CD14-positive monocyte (primary cell): ENCODE measurements around the gene CEP131. TPM values are rescaled to one million over a fixed set of nuclear protein-coding genes. Genes with fewer than 3 reads are reported as not detected.

ENCODE experiments used
- DNase-seq, 3 donors: peaks; one replicate each; pipeline ENCODE4 v3.0.0-alpha.2; 2011 to 2022
- H2AFZ ChIP-seq: 2 replicates; pipeline ENCODE4 v1.6.0; 2012; ENCODE audit warnings: mild to moderate bottlenecking, low read depth, low read length, inconsistent platforms; ENCODE audit not compliant: insufficient read depth, poor library complexity, severe bottlenecking
- H3K27ac ChIP-seq, 2 donors: 1 replicate in 1 of 2; 2 replicates in 1 of 2; pipeline ENCODE4 v1.5.1; 2012 to 2013; ENCODE audit warnings: low read length in 2 of 2, control low read depth in 1 of 2, inconsistent platforms in 1 of 2, low read depth in 1 of 2, mild to moderate bottlenecking in 1 of 2
- H3K27me3 ChIP-seq, 2 donors: one replicate each; pipeline versions ENCODE4 v1.6.0 to v1.6.1; 2011 to 2013; ENCODE audit warnings: low read length in 2 of 2; ENCODE audit not compliant: control insufficient read depth in 2 of 2, insufficient read depth in 2 of 2
- H3K36me3 ChIP-seq, 2 donors: replicated peaks in 1 of 2; 1 replicate in 1 of 2; 2 replicates in 1 of 2; pipeline versions ENCODE4 v1.5.1 to v1.6.1; 2012 to 2013; ENCODE audit warnings: low read length in 2 of 2, control low read depth in 1 of 2, inconsistent platforms in 1 of 2, mild to moderate bottlenecking in 1 of 2; ENCODE audit not compliant: insufficient read depth in 2 of 2, control insufficient read depth in 1 of 2
- H3K4me1 ChIP-seq, 2 donors: 1 replicate in 1 of 2; 2 replicates in 1 of 2; pipeline versions ENCODE4 v1.5.1 to v1.6.1; 2012 to 2013; ENCODE audit warnings: low read length in 2 of 2, control low read depth in 1 of 2, inconsistent platforms in 1 of 2, mild to moderate bottlenecking in 1 of 2, moderate library complexity in 1 of 2; ENCODE audit not compliant: insufficient read depth in 2 of 2, control insufficient read depth in 1 of 2
- H3K4me2 ChIP-seq: replicated peaks from 2 replicates; pipeline ENCODE3; 2012; ENCODE audit warnings: low read length, moderate library complexity, mild to moderate bottlenecking; ENCODE audit not compliant: poor library complexity, severe bottlenecking; ENCODE audit errors: extremely low read depth
- H3K4me3 ChIP-seq, 3 experiments: fragments of 200-600 bp in 1 of 3; sonication (generic) in 1 of 3; replicated peaks in 1 of 3; 1 replicate in 2 of 3; 2 replicates in 1 of 3; pipeline ENCODE4 v1.5.1; 2011 to 2013; ENCODE audit warnings: low read length in 3 of 3, mild to moderate bottlenecking in 3 of 3, control low read depth in 2 of 3, low read depth in 2 of 3, inconsistent platforms in 1 of 3, moderate library complexity in 1 of 3
- H3K79me2 ChIP-seq: 2 replicates; pipeline ENCODE4 v1.6.0; 2012; ENCODE audit warnings: mild to moderate bottlenecking, control low read depth, inconsistent platforms, low read length, moderate library complexity; ENCODE audit not compliant: insufficient read depth
- H3K9ac ChIP-seq: 2 replicates; pipeline ENCODE4 v1.6.0; 2017; ENCODE audit warnings: low read length, mild to moderate bottlenecking; ENCODE audit not compliant: insufficient read depth, poor library complexity, severe bottlenecking
- H3K9me3 ChIP-seq, 2 donors: replicated peaks in 1 of 2; 1 replicate in 1 of 2; 2 replicates in 1 of 2; pipeline versions ENCODE4 v1.5.1 to v1.6.1; 2012 to 2013; ENCODE audit warnings: low read length in 2 of 2, control low read depth in 1 of 2; ENCODE audit not compliant: control insufficient read depth in 1 of 2, insufficient read depth in 1 of 2
- H4K20me1 ChIP-seq: 2 replicates; pipeline ENCODE4 v1.6.0; 2012; ENCODE audit warnings: mild to moderate bottlenecking, low read length, control low read depth, moderate library complexity; ENCODE audit not compliant: insufficient read depth
- H3K27ac Mint-ChIP-seq, 7 donors: one replicate each; pipeline ENCODE4 v1.8.0; 2020; ENCODE audit warnings: mild to moderate bottlenecking in 7 of 7, mixed read lengths in 7 of 7, moderate library complexity in 6 of 7, inconsistent platforms in 2 of 7
- H3K27me3 Mint-ChIP-seq, 3 donors: one replicate each; pipeline ENCODE4 v1.8.0; 2021 to 2022; ENCODE audit warnings: low read depth in 3 of 3, mild to moderate bottlenecking in 3 of 3, mixed read lengths in 3 of 3, moderate library complexity in 3 of 3, inconsistent platforms in 1 of 3
- H3K36me3 Mint-ChIP-seq, 2 donors: one replicate each; pipeline ENCODE4 v1.8.0; 2020; ENCODE audit warnings: mixed read lengths in 2 of 2, inconsistent platforms in 1 of 2, mild to moderate bottlenecking in 1 of 2
- H3K4me1 Mint-ChIP-seq: one replicate; pipeline ENCODE4 v1.8.0; 2020; ENCODE audit warnings: mild to moderate bottlenecking, mixed read lengths
- H3K4me3 Mint-ChIP-seq, 2 donors: one replicate each; pipeline ENCODE4 v1.8.0; 2020; ENCODE audit warnings: mild to moderate bottlenecking in 2 of 2, mixed read lengths in 2 of 2, moderate library complexity in 1 of 2
- H3K9me3 Mint-ChIP-seq, 7 donors: one replicate each; pipeline ENCODE4 v1.8.0; 2020 to 2022; ENCODE audit warnings: mixed read lengths in 7 of 7, mild to moderate bottlenecking in 6 of 7, moderate library complexity in 6 of 7, inconsistent platforms in 2 of 7
- CTCF ChIP-seq: fragments of 200-600 bp; IDR thresholded peaks from one replicate; pipeline ENCODE4 v1.8.0; 2022; ENCODE audit warnings: antibody characterized with exemption, mild to moderate bottlenecking
- WGBS: methylation state at CpG from one replicate; pipeline ENCODE4 v1.1.5; 2013; ENCODE audit warnings: missing lambda C conversion rate; ENCODE audit not compliant: insufficient coverage; 5-methylcytosine and 5-hydroxymethylcytosine counted together
- intact Hi-C, 2 donors: fragments of 100-400 bp; cut with micrococcal nuclease; formaldehyde crosslinking; loops; one replicate each; pipeline versions ENCODE4 v1.15.0 to v1.15.1; 2023
- polyA plus RNA-seq, 3 donors: library from polyadenylated mRNA; depleted of rRNA in 1 of 3; unstranded in 2 of 3; stranded (reverse) in 1 of 3; fragments of 300-500 nt in 2 of 3; fragments of >200 nt in 1 of 3; fragmentation: Illumina TruSeq in 2 of 3; gene quantifications; 1 replicate in 2 of 3; 2 replicates in 1 of 3; pipeline ENCODE4 v1.2.3, GENCODE V29; 2012 to 2021

The CEP131 gene
- polyA plus RNA-seq, 3 donors = 0.69 to 9.7 (median 1.0) TPM

GRCh38 chr17:81250286-81251093 lies 27.7 kb upstream of the CEP131 start:
- H3K4me1 ChIP-seq = peaks cover 11 to 12% of the 10 kb centered on the region in 2 donors
- Mint-ChIP-seq H3K27me3 (no peaks in the 10 kb centered on the region), H3K36me3 (peaks cover 50 to 74% of the 10 kb centered on the region in 2 donors), H3K4me1 (peaks cover 17% of the 10 kb centered on the region), H3K9me3 (peaks cover 0 to 5% (median 0%) of the 10 kb centered on the region in 7 donors), H3K4me3 (no peak overlapping the region), H3K27ac (no peak overlapping the region)
- WGBS = 97% methylated on average over 31 of the region's 31 CpGs
- no peak overlapping the region for H3K4me2 ChIP-seq
- no peak overlapping the region for H3K4me3 ChIP-seq
- no peak overlapping the region for H2AFZ ChIP-seq
- no peak for TF ChIP-seq CTCF
- H4K20me1 ChIP-seq = peaks cover 79% of the 10 kb centered on the region
- no peak for DNase-seq
- H3K36me3 ChIP-seq = peaks cover 58 to 69% of the 10 kb centered on the region in 2 donors
- H3K27me3 ChIP-seq = no peaks in the 10 kb centered on the region
- H3K27ac ChIP-seq = no peak overlapping the region
- no peaks in the 10 kb centered on the region for H3K9me3 ChIP-seq
- intact Hi-C loops = loop anchor here (1.0 to 5.0 kb wide), 2 partner anchors 350 to 352 kb away; no protein-coding TSS in a partner anchor
- no peak overlapping the region for H3K9ac ChIP-seq
- H3K79me2 ChIP-seq = peaks cover 22% of the 10 kb centered on the region

GRCh38 chr17:81249223-81250040 lies 26.7 kb upstream of the CEP131 start:
- Histone ChIP-seq H3K9me3 (no peaks in the 10 kb centered on the region), H2AFZ (no peak overlapping the region), H3K4me1 (peaks cover under 1 to 1% of the 10 kb centered on the region in 2 donors), H3K27me3 (no peaks in the 10 kb centered on the region), H3K9ac (no peak overlapping the region), H3K79me2 (peaks cover 19% of the 10 kb centered on the region), H3K4me2 (no peak overlapping the region), H4K20me1 (peaks cover 79% of the 10 kb centered on the region), H3K4me3 (no peak overlapping the region), H3K27ac (no peak overlapping the region), H3K36me3 (peaks cover 58 to 80% of the 10 kb centered on the region in 2 donors)
- intact Hi-C loops = loop anchor here in 1 of 2 donors (5.0 kb wide), 1 partner anchor 353 kb away; no protein-coding TSS in a partner anchor
- Mint-ChIP-seq H3K4me1 (peaks cover 7% of the 10 kb centered on the region), H3K36me3 (peaks cover 58 to 84% of the 10 kb centered on the region in 2 donors), H3K4me3 (no peak overlapping the region), H3K27ac (no peak overlapping the region), H3K9me3 (peaks cover 0 to 5% (median 0%) of the 10 kb centered on the region in 7 donors), H3K27me3 (no peaks in the 10 kb centered on the region)
- no peak for TF ChIP-seq CTCF
- 99% methylated on average over 15 of the region's 15 CpGs for WGBS
- peak in 1 of 3 donors; percentile 41 for DNase-seq
